GM19468 (cell line): ENCODE results near the gene KLHDC7A.
"Not testable (repeated sequence)": the region's sequence is repeated elsewhere in the genome, so short reads cannot be mapped to it uniquely, and the experiment has no call there.

ENCODE experiments used
- ATAC-seq: cut with Tn5 transposase; IDR thresholded peaks from one replicate; pipeline ENCODE4 v1.9.1; 2021; ENCODE audit warnings: mild to moderate bottlenecking, moderate library complexity, moderate number of reproducible peaks; ENCODE audit not compliant: unreplicated experiment; ENCODE audit errors: extremely low read depth

KLHDC7A gene

GRCh38 chr1:18480315-18481189 is at the start of gene KLHDC7A:
TSS of gene KLHDC7A (plus strand) at chr1:18480930. CDS start at chr1:18480982, 52 bp downstream.
- ATAC-seq = no peak

DNA sequence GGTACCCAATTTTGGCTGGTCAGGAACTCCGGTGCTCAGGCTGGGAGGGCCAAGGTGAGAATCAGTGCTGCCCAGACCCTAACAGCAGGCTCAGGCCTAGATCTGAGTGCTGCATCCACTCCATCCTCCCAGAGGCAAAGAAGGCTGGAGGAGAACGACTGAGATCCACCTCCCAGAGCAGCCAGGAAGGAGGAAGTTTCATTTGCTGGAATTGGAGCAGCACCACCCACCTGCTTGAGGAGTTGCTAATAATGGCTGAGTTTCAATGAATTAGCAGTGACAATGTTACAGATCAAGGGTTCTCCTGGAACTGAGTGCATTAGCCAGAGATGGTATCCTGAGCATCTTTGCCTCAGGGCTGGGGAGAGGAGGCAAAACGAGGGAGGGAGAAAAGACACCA is 46.7 kb upstream of the KLHDC7A start:
- no peak for ATAC-seq

DNA sequence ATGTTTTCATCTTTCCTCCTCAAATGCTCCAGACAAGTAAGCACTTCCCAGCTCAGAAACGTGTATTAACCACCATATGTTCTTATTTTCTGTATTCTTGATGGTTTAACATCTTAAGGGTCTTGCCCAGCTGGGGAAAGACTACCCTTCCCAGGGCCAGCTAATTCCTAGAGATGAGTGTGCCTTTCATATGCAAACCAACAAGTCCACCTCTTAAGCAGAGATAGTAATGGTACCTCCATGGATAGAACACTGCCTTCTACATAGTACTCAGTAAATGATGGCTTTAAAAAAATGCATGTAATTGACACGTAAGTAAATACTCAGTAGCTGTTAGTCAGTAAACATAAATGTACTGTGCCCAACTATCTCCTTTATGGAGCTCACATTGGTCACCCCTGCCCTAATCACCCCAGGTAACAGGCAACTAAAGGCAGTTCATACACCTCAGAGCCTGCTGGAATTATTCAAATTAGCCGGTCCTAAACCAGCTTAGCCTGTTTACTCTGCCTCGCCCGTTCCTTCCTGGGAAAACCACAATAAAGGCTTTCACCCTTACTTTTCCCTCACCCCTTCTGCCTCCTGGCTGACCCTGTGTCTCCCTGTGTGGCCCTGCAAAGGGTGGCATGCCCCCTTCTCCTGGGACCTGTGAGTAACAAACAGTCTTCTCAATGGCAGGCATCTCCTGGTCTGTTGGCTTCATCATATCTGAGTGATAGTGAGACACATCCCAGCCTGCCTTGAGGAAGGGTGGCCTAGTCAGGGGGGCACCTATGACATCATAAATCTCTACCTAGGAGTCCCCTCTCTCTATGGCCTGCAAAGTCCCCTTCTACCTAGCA is 40.1 kb upstream of the KLHDC7A start:
- no peak for ATAC-seq

DNA sequence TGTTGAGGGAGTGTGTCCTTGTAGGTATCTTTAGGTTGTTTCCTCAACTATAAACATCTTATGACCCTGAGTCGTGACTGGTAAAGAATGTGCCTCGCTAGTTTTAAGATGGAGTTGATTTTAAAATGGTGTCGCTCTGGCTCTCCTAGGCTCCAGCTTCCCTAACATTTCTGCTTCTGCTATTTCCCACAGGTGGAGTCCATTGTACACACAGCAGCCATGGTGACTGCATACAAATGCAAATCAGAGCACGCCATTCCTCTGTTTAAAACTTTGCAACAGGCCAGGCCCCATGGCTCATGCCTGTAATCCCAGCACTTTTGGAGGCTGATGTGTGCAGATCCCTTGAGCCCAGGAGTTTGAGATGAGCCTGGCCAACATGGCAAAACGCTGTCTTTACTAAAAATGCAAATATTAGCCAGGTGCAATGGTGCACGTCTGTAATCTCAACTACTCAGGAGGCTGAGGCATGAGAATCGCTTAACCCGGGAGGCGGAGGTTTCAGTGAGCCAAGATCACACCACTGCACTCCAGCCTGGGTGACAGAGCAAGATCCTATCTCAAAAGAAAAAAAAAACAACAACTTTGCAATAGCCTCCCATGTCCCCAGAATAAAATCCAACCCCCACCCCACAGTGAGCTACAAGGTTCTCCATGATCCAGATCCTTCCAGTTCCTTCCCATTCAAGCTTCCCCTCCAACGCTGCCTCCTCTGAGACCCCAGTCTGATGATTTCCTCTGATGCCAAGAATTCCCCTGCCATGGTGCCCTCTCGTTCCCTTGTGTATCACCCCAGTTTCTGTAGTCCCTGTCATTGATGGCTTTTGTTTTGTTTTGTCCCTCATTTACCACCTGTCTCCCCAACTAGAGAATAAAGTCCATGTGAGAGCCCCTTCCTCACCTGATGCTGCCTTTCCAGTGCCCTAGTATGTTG is 36.9 kb upstream of the KLHDC7A start:
- ATAC-seq = no peak

DNA sequence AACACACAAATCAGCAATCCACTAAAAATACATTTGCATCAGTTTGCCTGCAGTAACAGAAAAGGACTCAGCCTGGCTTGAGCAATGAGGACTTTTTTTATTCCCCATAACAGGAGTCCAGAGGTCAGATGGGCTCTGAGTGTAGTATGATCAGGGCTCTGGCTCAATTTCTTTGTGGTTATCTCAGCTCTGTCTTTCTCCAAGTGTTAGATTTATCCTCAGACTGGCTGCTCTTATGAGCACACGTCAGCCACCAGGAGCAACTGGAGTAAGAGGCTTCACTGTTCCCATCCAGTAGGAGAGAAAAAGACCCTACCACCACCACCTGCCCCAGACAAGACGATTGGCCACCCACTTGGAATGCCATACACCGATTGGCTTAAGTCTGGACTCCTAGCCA is 36.2 kb upstream of the KLHDC7A start:
- ATAC-seq = no peak

DNA sequence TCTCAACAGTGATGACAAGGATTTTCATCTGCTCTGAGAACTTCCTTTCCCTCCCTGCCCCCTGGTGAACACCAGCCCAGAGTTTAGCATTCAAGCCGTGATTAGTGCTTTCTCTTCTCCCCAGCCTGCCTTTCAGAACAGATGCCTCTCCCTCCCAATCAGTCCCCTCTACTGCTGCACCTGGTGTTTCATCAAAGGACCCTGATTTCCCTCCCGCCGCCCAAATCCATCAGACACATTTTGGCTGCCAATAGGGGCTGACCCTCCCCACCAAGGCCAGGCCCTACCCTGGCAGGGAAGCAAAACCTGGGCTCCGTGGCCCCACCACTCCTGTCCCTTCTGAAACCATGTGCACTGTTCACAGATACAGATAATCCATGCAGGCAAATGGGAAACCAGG is 34.0 kb upstream of the KLHDC7A start:
- no peak for ATAC-seq

DNA sequence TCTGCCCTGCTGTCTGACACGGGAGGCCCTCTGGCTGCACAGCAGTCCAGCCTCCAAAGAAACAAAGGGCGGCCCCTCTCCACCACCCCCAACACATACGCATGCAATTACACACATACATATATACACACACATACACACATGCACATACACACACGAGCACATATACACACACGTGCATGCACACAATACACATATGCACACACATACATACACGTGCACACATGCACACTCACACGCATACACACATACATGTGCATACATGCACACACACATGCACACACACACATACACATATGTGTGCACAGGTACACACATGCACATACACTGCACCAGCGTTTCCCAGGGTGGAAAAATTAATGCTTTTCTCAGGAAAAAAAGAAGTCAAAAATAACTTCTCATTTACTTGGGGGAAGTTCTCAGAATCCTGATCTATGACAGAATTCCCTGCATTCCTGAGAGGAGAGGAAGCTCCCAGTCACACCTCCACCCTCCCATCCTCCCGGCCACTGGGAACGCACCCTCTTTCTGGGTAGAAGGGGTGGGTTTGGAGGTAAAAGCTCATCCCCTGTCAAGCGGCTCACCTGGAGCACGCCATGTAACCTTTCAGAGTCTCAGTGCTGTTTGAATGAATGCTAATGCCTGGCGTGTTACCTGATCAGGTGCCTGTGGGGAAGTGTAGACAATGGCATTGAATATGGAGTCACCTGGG is 33.1 kb upstream of the KLHDC7A start:
- ATAC-seq = no peak

- ATAC-seq = no peak
Measured at GRCh38 chr1:18448889-18449288, 31.8 kb upstream of the KLHDC7A start.

DNA sequence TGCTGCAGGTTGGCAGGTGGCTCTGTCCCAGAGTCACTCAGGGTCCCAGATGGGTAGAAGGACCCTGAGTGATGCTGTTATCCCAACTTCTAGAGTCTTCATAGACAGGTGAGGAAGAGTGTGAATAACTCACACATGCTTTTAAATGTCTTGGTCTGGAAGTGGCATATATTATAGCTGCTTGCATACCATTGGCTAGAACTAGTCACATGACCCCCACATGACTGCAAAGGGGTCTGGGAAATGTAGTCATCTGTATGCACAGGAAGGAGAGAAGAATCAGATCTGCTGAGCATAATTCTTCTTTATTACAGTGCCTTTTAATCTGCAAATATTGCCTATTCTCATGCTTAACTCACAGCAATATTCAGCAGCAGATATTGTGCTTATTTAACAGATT is 28.2 kb upstream of the KLHDC7A start:
- no peak for ATAC-seq

- ATAC-seq = no peak
Measured at GRCh38 chr1:18458133-18459092, 22.3 kb upstream of the KLHDC7A start.

- ATAC-seq = no peak
Measured at GRCh38 chr1:18461656-18462055, 19.1 kb upstream of the KLHDC7A start.

DNA sequence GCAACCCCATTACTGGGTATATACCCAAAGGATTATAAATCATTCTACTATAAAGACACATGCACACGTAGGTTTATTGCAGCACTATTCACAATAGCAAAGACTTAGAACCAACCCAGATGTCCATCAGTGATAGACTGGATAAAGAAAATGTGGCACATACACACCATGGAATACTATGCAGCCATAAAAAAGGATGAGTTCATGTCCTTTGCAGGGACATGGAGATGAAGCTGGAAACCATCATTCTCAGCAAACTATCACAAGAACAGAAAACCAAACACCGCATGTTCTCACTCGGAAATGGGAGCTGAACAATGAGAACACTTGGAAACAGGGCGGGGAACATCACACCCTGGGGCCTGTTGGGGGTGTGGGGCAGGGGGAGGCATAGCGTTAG is 18.2 kb upstream of the KLHDC7A start:
- not testable (repeated sequence) for ATAC-seq

DNA sequence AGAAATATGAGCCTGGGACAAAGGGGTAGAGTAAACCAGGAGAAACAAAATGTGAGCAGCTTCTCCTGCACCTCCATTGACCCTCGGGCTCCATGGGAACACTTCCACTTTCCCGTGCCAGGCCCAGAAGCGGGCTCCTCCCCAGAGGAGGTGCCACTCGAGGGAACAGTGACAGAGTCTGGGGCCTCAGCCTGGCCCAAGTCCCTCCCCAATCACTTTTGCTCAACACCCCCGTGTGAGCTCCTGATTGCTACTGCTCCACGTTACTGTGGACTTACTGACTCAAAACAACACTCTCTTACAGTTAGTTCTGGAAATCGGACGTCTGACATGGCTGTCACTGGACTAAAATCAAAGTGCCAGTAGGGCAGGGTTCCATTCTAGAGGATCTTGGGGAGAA is 17.7 kb upstream of the KLHDC7A start:
- no peak for ATAC-seq

DNA sequence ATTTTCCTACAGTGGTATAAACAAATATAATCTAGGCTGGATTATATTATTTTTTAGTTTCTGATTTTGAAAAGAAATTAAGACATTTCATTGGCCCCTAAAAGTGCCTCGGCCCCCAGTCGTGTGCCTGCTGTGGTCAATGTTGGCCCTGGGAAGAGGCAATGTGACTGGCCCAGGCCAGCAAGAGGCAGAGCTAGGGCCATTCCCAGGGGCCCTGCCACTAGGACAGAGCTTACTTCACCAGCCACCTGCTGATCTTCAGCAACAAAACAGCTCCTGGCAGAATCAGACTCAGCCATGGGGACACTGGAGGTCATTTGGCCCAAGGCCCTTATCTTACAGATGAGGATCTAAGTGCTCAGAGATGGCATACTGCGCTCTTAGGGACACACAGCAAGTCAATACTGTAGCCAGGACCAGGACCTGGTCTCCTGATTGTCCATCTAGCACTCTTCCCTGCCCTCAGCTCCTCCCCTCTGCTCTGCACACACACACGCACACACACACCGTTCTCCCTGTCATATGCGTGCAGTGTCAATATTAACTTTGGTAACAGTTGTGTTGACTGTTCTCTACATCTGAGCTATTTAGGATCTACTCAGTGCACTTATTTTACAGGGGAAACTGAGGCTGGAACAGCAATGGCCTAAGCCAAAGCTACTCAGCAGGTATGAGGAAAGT is 16.6 kb upstream of the KLHDC7A start:
- ATAC-seq = no peak

DNA sequence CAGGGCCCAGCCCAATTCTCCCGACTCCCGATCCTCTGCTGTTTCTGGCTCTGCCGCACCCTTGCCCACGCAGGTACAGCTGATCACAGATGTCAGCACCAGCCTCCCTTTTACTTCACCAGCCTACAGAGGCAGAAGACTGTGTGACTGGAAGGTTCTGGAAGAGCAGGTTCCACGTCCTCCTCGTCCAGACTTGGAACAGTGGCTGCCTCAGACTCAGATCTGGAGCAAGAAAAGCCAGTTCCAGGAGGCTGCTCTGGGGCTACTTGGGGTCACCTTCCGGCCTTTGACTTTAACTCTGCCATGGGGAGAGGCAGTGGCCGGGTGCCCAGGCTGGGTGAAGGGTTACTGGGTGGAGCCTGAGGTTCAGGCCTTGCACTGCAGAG is 16.1 kb upstream of the KLHDC7A start:
- no peak for ATAC-seq

DNA sequence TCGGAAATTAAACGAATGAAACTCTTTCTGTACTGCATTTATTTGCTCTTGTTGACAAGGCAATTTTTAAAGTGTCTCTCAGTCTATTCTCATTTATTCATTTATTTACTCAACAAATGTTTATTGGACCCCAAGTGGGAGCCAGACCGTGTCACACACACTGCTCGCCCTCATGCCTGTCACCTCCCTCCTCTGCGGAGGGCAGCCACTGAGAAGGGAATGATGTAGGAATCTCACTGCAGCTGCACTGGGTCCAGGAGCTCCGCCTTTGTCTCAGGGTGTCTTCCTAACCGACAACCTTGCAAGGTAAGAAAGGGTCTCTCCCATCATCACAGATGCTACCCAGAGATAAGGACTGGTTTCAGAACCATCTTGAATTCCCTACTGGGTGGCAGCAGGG is 14.1 kb upstream of the KLHDC7A start:
- ATAC-seq = no peak

GRCh38 chr1:18468570-18468969 is 12.2 kb upstream of the KLHDC7A start:
- ATAC-seq = no peak

DNA sequence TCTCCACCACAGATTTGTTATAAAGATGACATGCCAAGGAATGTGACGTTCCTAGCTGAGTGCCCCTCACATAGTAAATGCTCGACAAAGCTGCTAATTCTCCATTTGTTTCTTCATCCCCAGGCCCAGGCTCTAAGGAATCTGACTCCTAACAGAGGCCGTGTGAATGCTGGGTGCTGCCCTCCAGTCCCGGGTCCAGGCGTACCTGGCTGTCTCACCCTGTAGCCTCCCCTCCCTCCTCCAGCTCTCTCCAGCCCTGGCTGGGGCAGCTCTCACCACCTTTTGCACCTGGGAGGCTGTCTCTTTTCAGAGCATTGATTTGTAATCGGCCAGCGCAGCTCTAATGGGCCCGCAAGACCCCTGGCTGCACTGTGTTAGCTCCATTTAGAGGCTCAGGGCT is 11.2 kb upstream of the KLHDC7A start:
- no peak for ATAC-seq
